ENCODE data around the gene AFAP1. TPM values are rescaled to one million over a fixed set of nuclear protein-coding genes. Genes with fewer than 3 reads are reported as not detected.

AFAP1 gene
- total RNA-seq, 4 donors from 2014 or later = 14.8 to 28.3 (median 19.4) TPM

DNA sequence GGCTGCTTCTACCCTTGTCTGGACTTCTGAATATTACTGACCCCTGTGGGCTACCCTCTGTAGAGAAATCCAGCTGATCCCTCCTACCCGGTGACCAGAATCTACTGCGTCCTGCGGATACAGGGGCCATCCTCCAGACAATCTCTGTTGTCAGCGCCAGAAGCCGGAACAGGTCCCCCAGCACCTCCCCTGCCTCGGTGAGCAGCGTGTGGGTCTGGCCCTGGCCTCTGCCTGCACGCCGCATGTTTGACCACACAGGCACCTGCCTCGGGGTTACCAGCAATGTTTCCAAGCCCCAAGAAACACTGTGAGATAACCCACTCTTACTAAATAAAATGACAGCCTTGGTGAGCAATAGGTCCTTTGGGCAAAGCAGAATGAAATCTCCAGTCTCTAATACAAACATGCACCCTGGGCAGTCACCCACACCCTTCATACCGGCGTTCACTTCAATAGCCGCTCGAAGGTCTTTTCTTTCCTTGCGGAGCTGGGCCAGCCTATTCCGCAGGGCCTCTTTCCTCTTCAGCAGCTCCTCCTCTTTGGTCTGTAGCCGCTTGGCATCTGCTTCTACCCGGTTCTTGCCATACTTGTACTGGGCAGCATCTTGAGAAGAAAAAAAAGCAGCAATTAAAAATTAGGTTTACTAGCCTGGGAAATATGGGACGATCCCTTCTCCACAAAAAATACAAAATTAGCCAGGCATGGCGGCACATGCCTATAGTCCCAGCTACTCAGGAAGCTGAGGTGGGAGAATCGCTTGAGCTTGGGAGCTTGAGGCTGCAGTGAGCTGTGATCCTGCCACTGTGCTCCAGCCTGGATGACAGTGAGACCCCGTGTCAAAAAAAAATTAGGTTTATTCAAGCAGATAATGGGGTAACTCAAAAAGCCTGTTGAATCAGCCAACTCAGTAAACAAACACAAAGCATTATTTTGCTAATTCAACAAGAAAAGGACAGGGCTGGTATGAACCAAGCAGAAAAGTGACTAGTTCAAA lies 165.1 kb downstream of the AFAP1 start:
- TF ChIP-seq, protein P1, sequence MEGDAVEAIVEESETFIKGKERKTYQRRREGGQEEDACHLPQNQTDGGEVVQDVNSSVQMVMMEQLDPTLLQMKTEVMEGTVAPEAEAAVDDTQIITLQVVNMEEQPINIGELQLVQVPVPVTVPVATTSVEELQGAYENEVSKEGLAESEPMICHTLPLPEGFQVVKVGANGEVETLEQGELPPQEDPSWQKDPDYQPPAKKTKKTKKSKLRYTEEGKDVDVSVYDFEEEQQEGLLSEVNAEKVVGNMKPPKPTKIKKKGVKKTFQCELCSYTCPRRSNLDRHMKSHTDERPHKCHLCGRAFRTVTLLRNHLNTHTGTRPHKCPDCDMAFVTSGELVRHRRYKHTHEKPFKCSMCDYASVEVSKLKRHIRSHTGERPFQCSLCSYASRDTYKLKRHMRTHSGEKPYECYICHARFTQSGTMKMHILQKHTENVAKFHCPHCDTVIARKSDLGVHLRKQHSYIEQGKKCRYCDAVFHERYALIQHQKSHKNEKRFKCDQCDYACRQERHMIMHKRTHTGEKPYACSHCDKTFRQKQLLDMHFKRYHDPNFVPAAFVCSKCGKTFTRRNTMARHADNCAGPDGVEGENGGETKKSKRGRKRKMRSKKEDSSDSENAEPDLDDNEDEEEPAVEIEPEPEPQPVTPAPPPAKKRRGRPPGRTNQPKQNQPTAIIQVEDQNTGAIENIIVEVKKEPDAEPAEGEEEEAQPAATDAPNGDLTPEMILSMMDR (IDR thresholded peaks at IDR 0.05; ENCODE audit: low read depth) = no peak

DNA sequence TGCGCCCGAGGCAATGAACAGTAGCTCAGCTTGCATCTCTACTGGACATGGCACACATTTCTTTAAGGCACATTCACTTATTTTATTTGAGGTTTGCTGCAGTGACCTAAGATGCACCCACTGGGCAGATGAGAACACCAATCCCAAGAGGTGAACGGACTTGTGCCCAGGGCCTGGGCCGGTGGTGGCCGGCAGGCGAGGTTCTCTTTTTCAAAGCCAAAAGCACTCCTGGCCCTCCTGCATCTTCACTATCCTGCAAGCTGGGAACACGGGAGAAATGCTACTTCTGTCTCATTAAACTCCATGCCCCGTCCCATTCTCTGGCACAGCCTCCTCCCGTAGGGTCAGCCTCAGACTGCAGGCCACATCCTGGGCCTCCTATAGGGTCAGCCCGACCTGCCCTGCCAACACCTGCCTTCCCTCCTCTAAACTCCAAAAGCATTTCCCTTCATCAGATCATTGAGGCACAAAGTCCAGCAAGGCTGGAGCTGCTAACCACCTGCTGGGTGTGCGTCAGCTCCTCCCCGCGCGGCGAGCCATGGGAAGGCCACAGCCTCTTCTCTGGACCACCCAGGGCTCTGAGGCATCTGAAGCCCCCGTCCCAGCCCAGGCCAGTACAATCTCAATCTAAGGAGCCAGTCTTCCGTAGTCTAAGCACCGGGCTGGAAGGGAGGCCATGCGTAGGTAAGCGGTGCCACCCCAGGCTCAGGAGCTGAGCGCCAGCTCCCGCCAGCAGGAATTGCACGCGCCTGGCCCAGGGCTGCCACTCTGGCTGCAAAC lies 166.1 kb downstream of the AFAP1 start:
- TF ChIP-seq, protein P1 (IDR thresholded peaks at IDR 0.05; ENCODE audit: low read depth) = no peak

DNA sequence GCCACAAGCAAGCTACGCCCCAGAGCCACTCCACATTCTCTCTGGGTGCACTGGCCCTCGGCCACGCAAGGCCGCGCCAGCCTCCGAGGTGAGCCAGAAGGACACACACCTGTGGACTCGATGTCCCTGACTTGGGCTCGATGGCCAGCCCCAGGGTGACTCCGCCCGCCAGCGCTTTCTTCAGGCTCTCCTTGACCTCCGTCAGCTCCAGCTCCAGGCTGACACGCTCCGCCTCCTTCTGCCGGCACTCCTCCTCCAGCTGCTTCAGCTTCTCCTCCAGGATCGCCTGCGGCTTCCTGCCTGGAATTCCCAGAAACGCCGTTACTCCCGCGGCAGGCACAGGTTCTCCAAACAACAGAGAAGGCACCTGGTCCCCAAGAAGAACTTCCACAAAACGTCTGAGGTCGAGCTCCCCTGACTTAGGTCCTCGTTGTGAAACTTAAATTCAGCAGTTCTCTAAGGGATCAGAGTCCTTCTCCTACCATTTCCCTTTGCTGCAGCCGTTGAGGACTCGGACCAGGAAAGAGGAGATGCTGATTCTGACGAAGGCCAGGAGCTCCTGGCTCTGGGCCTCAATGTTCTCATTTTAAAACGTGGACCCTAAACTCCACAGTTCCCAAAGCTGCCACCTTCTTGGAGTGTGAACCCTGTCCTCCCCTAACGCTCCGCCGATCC lies 166.8 kb downstream of the AFAP1 start:
- TF ChIP-seq, protein P1 (IDR thresholded peaks at IDR 0.05; ENCODE audit: low read depth) = no peak

DNA sequence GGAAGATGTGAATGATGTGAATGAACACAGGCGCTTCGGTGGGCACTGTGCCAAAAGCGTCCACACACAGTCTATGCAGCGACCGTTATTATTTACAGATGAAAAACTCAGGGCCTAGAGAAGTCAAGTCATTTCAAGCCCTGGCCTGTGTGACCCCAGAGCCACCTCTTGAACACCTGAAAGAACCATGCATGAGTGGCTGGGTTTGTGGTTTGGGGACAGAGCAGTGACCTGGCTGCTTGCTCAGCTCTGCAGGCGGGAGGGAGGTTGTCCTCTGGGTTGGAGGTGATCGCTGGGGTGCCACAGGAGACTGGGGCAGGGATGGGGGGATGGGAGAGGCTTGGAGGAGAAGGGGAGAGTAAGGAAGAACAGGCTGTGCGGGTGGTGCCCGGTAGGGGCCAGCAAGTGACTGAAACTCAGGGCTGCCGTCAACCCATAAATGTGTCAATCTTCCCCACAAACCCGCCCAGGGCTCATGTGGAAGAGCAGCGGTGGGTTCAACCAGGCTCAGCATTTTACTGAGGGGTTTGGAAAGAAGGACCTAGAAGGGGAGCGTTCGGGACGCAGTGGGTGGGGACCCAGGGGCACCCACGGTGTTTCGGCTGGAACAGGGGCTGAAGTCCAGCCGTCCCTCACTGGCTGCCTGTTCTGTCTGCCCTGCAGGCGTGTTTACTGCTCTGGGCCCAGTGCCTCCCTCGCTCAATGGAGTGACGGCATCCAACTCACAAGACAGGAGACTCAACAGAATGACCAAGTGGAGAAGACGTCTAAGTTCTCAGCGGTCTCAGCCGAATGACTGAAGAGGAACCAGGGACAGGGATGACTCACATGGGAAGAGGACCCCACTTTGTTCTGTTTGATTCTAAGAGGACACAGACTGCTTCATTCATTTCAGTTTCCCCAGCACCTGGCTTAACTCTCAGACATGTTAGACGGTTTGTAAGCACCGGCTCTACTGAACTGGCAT lies 167.8 kb downstream of the AFAP1 start:
- TF ChIP-seq, protein P1 (IDR thresholded peaks at IDR 0.05; ENCODE audit: low read depth) = no peak

DNA sequence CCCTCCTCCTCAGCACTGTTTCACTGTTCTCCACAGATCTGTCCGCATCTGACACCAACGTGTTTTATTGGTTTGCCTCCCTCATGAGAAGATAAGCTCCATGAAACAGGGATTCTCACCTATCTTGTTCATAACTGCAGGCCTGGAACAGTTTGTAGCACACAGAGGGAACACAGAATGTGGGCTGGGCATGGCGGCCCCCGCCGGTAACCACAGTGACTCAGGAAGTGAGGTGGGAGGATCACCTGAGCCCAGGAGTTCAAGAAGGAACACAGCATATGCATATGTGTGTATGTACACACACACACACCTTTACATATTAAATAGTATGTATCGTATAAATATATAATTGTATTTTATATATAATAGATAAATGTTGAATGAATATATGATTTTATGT lies 168.6 kb downstream of the AFAP1 start:
- TF ChIP-seq, protein P1 (IDR thresholded peaks at IDR 0.05; ENCODE audit: low read depth) = no peak

DNA sequence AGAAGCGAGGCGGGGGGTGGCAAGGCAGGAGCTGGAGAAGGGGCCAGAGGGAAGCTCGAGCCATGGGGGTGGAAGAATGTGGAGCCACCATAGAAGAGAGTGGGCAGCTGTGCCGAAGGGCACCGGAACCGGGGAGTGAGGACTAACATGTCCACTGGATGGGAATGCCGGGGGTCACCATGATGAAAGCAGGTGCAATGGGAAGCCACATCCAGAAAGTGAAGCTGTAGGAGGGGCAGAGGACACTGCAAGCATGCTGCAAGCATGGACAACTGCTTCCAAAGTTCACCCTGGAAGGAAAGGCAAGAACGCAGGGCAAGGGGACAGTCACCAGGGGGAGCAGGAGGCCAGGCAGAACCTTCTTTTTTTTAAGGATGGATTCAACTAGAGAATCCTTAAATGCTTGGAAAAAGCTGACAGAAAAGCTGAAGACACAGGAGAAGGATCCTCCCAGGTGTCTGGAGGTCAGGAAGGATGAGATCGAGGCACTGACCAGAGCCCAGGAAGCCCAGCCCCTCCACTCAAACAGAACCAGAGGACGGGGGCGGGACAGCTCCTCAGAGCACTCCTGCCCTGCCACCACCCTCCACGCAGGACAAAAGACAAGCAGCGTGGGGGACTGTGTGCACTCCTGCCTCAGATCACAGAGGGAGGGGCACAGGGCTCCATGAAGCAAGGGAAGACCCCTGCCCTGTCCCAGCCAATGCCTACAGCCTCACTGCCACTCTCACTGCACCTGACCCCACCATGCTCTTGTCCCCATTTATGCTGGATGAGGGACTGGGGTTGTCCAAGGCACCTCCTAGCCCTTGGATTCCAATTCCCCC lies 169.2 kb downstream of the AFAP1 start:
- TF ChIP-seq, protein P1 (IDR thresholded peaks at IDR 0.05; ENCODE audit: low read depth) = no peak
